ENCODE measurements around the gene GIT2. TPM values are rescaled to one million over a fixed set of nuclear protein-coding genes. Genes with fewer than 3 reads are reported as not detected.

GIT2 gene
- total RNA-seq, 1 experiment from 2014 or later: 76.3 TPM

DNA sequence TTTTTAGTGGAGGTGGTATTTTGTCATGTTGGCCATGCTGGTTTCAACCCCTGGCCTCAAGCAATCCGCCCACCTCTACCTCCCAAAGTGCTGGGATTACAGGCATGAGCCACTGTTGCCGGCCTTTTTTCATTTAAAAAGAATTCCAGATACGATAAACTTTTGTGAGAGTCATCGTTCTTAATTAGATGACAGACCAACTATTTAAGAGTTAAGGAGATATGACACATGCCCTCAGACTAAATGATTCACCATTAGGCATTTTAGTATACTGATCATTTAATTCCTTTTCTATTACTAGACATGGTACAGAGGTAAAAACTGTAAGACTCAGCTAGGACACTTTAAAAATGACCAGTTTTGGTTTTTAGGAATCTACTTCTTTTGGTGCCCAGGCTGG, 5.4 kb upstream of the GIT2 start:
- H2AFZ ChIP-seq (ENCODE audit: low read length): no peak overlapping the region
- peak overlapping the region; percentile 97; the same call in 1 of the 2 replicates for H3K4me3 ChIP-seq (ENCODE audit: low read length)
- peaks cover 78% of the 10 kb centered on the region for H3K4me1 ChIP-seq (ENCODE audit: low read length)
- peak overlapping the region; percentile 84 for H3K4me2 ChIP-seq (ENCODE audit: low read depth, low read length, poor library complexity, severe bottlenecking)
- H3K36me3 ChIP-seq (ENCODE audit: insufficient read depth, low read length): peaks cover 9% of the 10 kb centered on the region; the same call in 1 of the 2 replicates
- peak overlapping the region; percentile 91; the same call in 1 of the 2 replicates for H3K9ac ChIP-seq (ENCODE audit: low read length)
- peaks cover 81% of the 10 kb centered on the region for H3K79me2 ChIP-seq (ENCODE audit: low read length)
- no peak for DNase-seq
- H4K20me1 ChIP-seq (ENCODE audit: insufficient read depth, low read depth, low read length): peaks cover 4% of the 10 kb centered on the region; the same call in 1 of the 2 replicates
- H3K27me3 ChIP-seq (ENCODE audit: low read length): no peaks in the 10 kb centered on the region
- H3K27ac ChIP-seq (ENCODE audit: low read length): peak overlapping the region; percentile 80
- no peaks in the 10 kb centered on the region for H3K9me3 ChIP-seq (ENCODE audit: low read length)
- no peaks in the 10 kb centered on the region for H3K9me2 ChIP-seq (replicated peaks; ENCODE audit: insufficient read depth, low read length)

DNA sequence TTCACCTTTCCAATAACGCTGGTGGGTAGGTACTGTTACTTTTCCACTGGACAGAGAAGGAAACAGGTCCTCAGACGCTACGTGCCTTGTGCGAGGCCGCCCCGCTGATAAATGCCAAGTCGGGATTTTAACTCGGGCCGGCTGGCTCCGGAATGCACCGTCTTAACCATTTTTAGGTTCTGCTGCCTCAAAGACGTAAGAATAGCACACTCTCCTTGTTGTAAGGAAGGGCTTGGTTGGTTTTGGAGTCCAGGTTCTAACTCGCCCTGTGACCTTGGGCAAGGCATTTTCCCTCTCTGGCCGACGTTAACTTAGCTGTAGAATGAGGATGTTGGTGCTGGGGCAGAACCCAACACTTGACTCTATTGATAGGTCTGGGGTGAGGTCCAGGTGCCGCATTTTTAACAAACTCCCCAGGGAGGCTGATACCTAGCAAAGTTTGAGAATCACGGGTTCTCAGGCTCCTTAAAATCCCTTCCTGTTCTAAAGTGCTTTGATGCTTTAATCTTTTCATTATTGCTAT, 3.9 kb upstream of the GIT2 start:
- Histone ChIP-seq H3K9me3 (ENCODE audit: low read length) (no peaks in the 10 kb centered on the region), H3K4me3 (ENCODE audit: low read length) (peak overlapping the region; percentile 97), H2AFZ (ENCODE audit: low read length) (no peak overlapping the region), H3K9ac (ENCODE audit: low read length) (peak overlapping the region; percentile 91), H3K9me2 (replicated peaks; ENCODE audit: insufficient read depth, low read length) (no peaks in the 10 kb centered on the region), H3K36me3 (ENCODE audit: insufficient read depth, low read length) (peaks cover 9% of the 10 kb centered on the region; the same call in 1 of the 2 replicates), H3K79me2 (ENCODE audit: low read length) (peaks cover 75% of the 10 kb centered on the region), H3K4me2 (ENCODE audit: low read depth, low read length, poor library complexity, severe bottlenecking) (peak overlapping the region; percentile 84), H4K20me1 (ENCODE audit: insufficient read depth, low read depth, low read length) (peaks cover 4% of the 10 kb centered on the region; the same call in 1 of the 2 replicates), H3K27me3 (ENCODE audit: low read length) (no peaks in the 10 kb centered on the region), H3K4me1 (ENCODE audit: low read length) (peaks cover 69% of the 10 kb centered on the region), H3K27ac (ENCODE audit: low read length) (peak overlapping the region; percentile 80)
- DNase-seq: peak; percentile 78

DNA sequence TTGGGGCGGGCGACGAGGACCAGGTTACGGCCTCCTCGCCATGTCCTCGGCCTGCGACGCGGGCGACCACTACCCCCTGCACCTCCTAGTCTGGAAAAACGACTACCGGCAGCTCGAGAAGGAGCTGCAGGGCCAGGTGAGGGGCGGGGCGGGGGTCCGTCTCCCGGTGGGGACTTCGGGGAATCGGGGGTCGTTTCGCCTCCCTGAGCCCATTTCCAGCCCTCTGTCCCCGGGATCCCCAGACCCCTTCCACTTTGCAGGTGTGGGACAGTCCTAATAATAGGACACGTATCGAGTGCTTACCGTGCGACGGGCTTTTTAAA, 3.4 kb upstream of the GIT2 start:
- Histone ChIP-seq H3K4me1 (ENCODE audit: low read length) (peaks cover 65% of the 10 kb centered on the region), H3K36me3 (ENCODE audit: insufficient read depth, low read length) (peaks cover 9% of the 10 kb centered on the region; the same call in 1 of the 2 replicates), H3K79me2 (ENCODE audit: low read length) (peaks cover 75% of the 10 kb centered on the region), H3K9ac (ENCODE audit: low read length) (peak overlapping the region; percentile 91), H3K4me3 (ENCODE audit: low read length) (peak overlapping the region; percentile 97), H3K27ac (ENCODE audit: low read length) (peak overlapping the region; percentile 80), H3K9me2 (replicated peaks; ENCODE audit: insufficient read depth, low read length) (no peaks in the 10 kb centered on the region), H2AFZ (ENCODE audit: low read length) (no peak overlapping the region), H4K20me1 (ENCODE audit: insufficient read depth, low read depth, low read length) (peaks cover 4% of the 10 kb centered on the region; the same call in 1 of the 2 replicates), H3K4me2 (ENCODE audit: low read depth, low read length, poor library complexity, severe bottlenecking) (peak overlapping the region; percentile 84), H3K9me3 (ENCODE audit: low read length) (no peaks in the 10 kb centered on the region), H3K27me3 (ENCODE audit: low read length) (no peaks in the 10 kb centered on the region)
- DNase-seq: no peak

DNA sequence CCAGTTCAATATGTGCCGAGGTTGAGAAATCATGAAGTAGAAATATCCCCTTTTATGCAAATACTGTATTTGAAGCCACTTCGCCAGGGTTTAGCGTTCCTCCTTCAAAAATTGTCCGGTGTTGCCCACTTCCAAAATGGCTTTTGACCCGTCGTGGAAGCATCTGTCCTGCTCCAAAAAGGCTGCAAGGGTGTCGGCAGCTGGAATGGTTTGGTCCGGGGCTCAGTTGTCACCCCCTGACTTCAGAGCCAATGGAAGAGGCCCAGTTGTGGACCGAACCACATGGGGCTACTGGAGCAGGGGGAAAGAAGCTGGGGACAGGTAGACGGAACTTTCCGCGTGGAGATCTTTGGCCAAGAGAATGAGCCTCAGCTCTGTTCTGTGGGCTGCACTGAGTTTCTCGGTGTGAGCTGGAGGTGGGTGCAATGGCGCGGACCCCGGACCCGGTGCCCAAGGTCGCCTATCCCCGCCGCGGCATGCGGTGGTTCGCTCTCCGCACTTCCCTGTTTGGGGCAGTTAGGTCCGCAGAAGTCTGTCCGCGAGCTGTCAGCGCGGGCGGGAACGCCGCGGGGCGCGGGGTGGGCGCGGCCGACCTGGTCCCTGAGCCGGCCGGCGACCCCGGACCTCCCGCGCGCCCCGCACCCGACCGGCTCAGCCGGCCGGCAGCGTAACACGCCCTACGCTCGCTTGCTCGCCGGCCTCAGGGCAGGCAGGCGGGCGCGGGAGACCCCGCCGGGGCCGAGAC, 2.9 kb upstream of the GIT2 start, which contains the start of gene ANKRD13A:
Gene ANKRD13A, plus strand, starts transcription at position 527 of the 745 bp plus-strand sequence. CDS start 259 bp downstream, outside the sequence.
- Histone ChIP-seq H3K9me2 (replicated peaks; ENCODE audit: insufficient read depth, low read length) (no peaks in the 10 kb centered on the region), H3K27ac (ENCODE audit: low read length) (peak within 1 kb of the TSS; percentile 87), H2AFZ (ENCODE audit: low read length) (peak within 1 kb of the TSS; percentile 70; the same call in 1 of the 2 replicates), H4K20me1 (ENCODE audit: insufficient read depth, low read depth, low read length) (peaks cover 4% of the 10 kb centered on the region; the same call in 1 of the 2 replicates), H3K36me3 (ENCODE audit: insufficient read depth, low read length) (peaks cover 9% of the 10 kb centered on the region; the same call in 1 of the 2 replicates), H3K4me3 (ENCODE audit: low read length) (peak within 1 kb of the TSS; percentile 97), H3K27me3 (ENCODE audit: low read length) (no peaks in the 10 kb centered on the region), H3K4me2 (ENCODE audit: low read depth, low read length, poor library complexity, severe bottlenecking) (peak within 1 kb of the TSS; percentile 84), H3K9me3 (ENCODE audit: low read length) (no peaks in the 10 kb centered on the region), H3K9ac (ENCODE audit: low read length) (peak within 1 kb of the TSS; percentile 91), H3K4me1 (ENCODE audit: low read length) (peaks cover 65% of the 10 kb centered on the region), H3K79me2 (ENCODE audit: low read length) (peaks cover 75% of the 10 kb centered on the region)
- peak; percentile 97 for DNase-seq

DNA sequence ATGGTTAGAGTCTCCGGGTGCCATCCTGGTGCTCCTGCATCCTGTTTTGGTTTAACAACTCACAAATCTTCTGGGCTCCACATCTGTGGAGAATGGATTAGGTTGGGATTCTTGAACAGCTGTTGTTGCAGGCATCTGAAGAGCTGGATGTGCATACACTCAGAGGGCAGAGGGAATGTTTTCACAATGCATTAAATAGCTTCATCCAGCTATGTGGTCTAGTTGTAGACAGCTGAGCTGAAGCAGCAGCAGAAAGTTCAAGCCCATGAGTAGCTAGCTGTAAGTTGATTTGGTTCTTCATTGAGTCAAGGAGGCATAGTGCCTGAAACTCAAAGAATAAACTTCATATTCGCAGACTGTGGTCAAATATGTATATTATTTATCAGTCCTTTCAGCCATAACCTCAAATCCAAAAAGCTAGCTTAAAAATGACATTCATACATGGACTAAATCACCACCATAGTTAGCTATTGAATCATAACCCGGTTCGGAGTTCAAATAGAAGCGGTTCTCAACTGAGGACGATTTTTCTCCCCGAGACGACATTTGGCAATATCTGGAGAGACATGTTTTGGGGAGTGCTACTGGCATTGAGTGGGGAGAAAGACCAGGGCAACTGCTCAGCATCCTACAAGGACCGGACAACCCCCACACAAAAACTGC, 2.2 kb upstream of the GIT2 start:
- Histone ChIP-seq H3K9me3 (ENCODE audit: low read length) (no peaks in the 10 kb centered on the region), H3K9ac (ENCODE audit: low read length) (peak overlapping the region; percentile 91), H3K9me2 (replicated peaks; ENCODE audit: insufficient read depth, low read length) (no peaks in the 10 kb centered on the region), H4K20me1 (ENCODE audit: insufficient read depth, low read depth, low read length) (peaks cover 4% of the 10 kb centered on the region; the same call in 1 of the 2 replicates), H3K4me1 (ENCODE audit: low read length) (peaks cover 65% of the 10 kb centered on the region), H3K4me2 (ENCODE audit: low read depth, low read length, poor library complexity, severe bottlenecking) (peak overlapping the region; percentile 84), H3K36me3 (ENCODE audit: insufficient read depth, low read length) (peaks cover 6% of the 10 kb centered on the region), H2AFZ (ENCODE audit: low read length) (peak overlapping the region; percentile 70; the same call in 1 of the 2 replicates), H3K79me2 (ENCODE audit: low read length) (peaks cover 75% of the 10 kb centered on the region), H3K27me3 (ENCODE audit: low read length) (no peaks in the 10 kb centered on the region), H3K4me3 (ENCODE audit: low read length) (peak overlapping the region; percentile 97), H3K27ac (ENCODE audit: low read length) (peak overlapping the region; percentile 87)
- peak; percentile 56 for DNase-seq

DNA sequence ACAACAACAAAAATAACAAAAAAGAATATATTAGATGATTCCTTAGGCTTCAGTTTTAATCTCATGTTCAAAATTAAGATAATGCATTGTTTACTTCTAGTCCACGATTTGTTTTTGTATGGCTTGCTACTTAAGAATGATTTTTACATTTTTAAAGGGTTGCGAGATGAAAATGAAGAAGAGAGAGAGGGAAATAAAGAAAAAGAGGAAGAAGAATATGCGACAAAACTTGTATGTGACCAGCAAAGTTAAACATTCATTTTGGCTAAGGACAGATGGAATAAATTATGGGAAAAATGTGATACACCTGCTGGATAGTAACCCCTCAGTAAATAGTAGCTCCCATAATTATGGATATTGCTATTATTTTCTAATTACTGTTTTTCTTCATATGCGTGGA, 1.2 kb upstream of the GIT2 start:
- H3K4me1 ChIP-seq (ENCODE audit: low read length): peaks cover 61% of the 10 kb centered on the region

DNA sequence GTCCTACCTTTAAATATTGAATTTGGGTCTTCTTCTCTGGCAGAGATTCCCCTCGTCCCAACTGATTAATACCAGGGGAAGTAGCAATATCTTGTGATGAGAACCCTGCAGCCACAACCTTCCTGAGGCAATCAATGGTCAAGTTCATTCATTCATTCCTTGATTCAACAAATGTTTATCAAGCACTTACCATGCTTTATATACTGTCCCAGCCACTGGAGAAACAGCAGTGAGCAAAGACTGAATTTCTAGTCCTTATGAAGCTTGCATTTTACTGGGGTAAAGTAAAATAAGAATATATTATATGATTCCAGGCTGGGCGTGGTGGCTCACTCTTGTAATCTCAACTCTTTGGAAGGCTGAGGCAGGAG, 300 bp upstream of the GIT2 start:
- H3K27me3 ChIP-seq (ENCODE audit: low read length): no peaks in the 10 kb centered on the region
- peaks cover 52% of the 10 kb centered on the region for H3K4me1 ChIP-seq (ENCODE audit: low read length)
- peak overlapping the region; percentile 27; the same call in 1 of the 2 replicates for H2AFZ ChIP-seq (ENCODE audit: low read length)
- no peak for DNase-seq
- H3K4me2 ChIP-seq (ENCODE audit: low read depth, low read length, poor library complexity, severe bottlenecking): peak overlapping the region; percentile 88
- H3K9me2 ChIP-seq (replicated peaks; ENCODE audit: insufficient read depth, low read length): no peaks in the 10 kb centered on the region
- peak overlapping the region; percentile 96 for H3K9ac ChIP-seq (ENCODE audit: low read length)
- H3K79me2 ChIP-seq (ENCODE audit: low read length): peaks cover 75% of the 10 kb centered on the region
- peaks cover 4% of the 10 kb centered on the region; the same call in 1 of the 2 replicates for H4K20me1 ChIP-seq (ENCODE audit: insufficient read depth, low read depth, low read length)
- no peaks in the 10 kb centered on the region for H3K9me3 ChIP-seq (ENCODE audit: low read length)
- H3K4me3 ChIP-seq (ENCODE audit: low read length): peak overlapping the region; percentile 82
- peak overlapping the region; percentile 40; the same call in 1 of the 2 replicates for H3K27ac ChIP-seq (ENCODE audit: low read length)
- peaks cover 8% of the 10 kb centered on the region; the same call in 1 of the 2 replicates for H3K36me3 ChIP-seq (ENCODE audit: insufficient read depth, low read length)

More for the DNA sequence above, 1.2 kb upstream of the GIT2 start:
- Histone ChIP-seq H3K27me3 (ENCODE audit: low read length) (no peaks in the 10 kb centered on the region), H3K4me2 (ENCODE audit: low read depth, low read length, poor library complexity, severe bottlenecking) (peak overlapping the region; percentile 84), H2AFZ (ENCODE audit: low read length) (peak overlapping the region; percentile 17; the same call in 1 of the 2 replicates), H4K20me1 (ENCODE audit: insufficient read depth, low read depth, low read length) (peaks cover 4% of the 10 kb centered on the region; the same call in 1 of the 2 replicates), H3K9me2 (replicated peaks; ENCODE audit: insufficient read depth, low read length) (no peaks in the 10 kb centered on the region), H3K9me3 (ENCODE audit: low read length) (no peaks in the 10 kb centered on the region), H3K27ac (ENCODE audit: low read length) (peak overlapping the region; percentile 87), H3K79me2 (ENCODE audit: low read length) (peaks cover 75% of the 10 kb centered on the region), H3K36me3 (ENCODE audit: insufficient read depth, low read length) (peaks cover 4% of the 10 kb centered on the region; the same call in 1 of the 2 replicates), H3K4me3 (ENCODE audit: low read length) (peak overlapping the region; percentile 97), H3K9ac (ENCODE audit: low read length) (peak overlapping the region; percentile 91)
- DNase-seq: no peak
